ENCODE results near the gene JARID2.

Gene JARID2

DNA sequence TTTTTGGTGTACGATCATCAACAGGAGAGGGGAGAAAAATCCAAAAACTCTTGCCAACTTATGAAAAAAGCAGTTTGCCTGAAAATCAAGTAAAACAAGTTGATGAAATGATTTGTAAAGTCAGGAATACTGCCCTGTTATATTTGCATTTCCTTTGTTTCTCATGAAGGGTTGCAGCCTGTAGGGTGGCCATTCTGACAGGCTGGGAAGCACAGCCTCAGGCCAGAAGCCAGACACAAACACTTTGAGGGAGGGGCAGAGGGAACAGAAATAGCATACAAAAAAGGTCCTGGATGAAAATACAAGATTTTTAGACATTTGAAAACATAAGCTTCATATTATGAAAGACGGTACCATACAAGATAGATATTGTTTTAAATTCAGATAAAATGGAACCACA, 307.2 kb downstream of the JARID2 start:
- in situ Hi-C loops (cut with HindIII; ENCODE audit: low sequenced_read_pairs), result loop anchor here (5.0 kb wide), 1 partner anchor 39 kb away; no protein-coding TSS in a partner anchor

DNA sequence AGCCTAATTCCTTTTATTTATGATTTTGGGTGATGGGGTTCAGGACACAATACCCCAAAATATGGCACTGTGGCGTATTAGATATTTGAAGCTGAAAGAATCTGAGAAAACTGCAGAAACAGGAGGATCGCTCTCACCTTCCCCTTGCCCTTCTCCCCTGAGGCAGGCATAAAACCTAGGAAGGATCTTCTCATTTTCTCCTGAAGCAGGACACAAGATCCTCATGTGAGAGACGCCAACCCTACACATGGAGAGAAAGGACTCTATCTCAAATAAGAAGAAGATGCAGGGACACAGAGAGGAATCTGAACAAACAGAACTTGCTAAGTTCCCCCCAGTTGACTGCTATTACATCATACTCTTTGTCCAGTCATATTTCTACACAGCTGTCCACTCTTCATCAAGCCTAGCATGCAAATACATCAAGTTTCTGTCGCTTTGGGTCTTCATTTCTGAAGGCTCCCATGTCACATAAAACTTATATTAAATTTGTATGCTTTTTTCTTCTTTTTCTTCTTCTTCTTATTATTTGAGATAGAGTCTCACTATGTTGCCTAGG, 307.9 kb downstream of the JARID2 start:
- in situ Hi-C loops (cut with HindIII; ENCODE audit: low sequenced_read_pairs), result loop anchor here (5.0 kb wide), 1 partner anchor 38 kb away; no protein-coding TSS in a partner anchor

DNA sequence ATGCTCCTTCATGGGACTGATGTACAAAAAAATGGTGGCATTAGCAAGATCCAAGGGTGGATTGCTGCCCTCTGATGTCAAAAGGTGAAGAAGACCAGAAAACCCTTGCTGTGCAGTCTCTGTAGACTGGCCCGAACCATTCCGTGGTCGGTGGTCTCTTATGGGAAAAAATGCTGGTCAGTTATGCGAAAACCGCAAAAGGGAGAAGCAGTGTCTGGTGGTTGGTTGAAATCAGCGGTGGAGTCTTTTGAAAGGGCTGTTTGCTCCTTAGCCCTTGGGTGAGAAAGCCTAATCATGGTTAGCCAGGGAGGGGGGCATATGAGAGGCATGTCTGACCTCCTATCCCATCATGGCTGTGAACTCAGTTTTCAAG, 308.8 kb downstream of the JARID2 start:
- in situ Hi-C loops (cut with HindIII; ENCODE audit: low sequenced_read_pairs), result loop anchor here (5.0 kb wide), 1 partner anchor 38 kb away; no protein-coding TSS in a partner anchor

GRCh38 chr6:15555101-15556038, 309.5 kb downstream of the JARID2 start:
- in situ Hi-C loops (cut with HindIII; ENCODE audit: low sequenced_read_pairs), result no loop called here

DNA sequence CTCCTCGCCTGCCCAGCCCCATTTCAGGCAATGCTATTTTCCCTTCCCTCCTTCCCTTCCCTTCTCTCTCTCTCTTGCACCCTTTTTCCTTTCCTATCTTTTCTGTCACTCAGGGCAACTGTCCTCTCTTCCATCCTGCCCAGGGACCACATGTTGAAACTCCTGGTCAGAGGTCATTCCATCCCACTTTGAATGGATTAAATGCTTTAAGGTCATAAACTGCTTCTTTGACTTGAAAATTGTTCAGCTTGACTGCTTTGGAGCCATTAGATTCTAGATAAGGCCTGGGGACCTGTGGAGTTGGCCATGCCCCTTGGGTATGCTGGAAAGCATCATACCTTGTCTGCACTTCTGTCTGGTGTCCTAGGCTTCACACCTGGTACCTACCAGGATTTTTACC, 310.8 kb downstream of the JARID2 start:
- in situ Hi-C loops (cut with HindIII; ENCODE audit: low sequenced_read_pairs), result no loop called here

- in situ Hi-C loops (cut with HindIII; ENCODE audit: low sequenced_read_pairs), result no loop called here
Observed at GRCh38 chr6:15557174-15557573, 311.3 kb downstream of the JARID2 start.

DNA sequence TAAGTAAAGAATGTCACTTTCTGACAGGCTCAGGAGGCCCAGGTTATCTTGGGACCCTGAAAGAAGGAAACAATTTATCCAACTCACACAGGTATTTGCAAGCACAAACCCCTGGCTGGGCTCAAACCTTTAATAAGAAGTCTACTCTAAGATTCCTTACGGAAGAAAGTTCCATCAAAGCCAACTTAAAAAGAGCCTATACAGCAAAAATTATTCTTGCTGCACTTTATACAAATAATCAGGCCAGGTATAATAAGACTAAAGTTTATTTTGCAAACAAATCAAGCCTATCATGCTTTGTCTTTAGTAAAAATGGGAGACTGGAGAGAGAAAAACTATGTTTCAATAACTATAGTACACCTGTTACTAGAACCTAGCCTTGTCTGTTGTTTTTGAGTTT, 314.8 kb downstream of the JARID2 start:
- in situ Hi-C loops (cut with HindIII; ENCODE audit: low sequenced_read_pairs), result no loop called here

DNA sequence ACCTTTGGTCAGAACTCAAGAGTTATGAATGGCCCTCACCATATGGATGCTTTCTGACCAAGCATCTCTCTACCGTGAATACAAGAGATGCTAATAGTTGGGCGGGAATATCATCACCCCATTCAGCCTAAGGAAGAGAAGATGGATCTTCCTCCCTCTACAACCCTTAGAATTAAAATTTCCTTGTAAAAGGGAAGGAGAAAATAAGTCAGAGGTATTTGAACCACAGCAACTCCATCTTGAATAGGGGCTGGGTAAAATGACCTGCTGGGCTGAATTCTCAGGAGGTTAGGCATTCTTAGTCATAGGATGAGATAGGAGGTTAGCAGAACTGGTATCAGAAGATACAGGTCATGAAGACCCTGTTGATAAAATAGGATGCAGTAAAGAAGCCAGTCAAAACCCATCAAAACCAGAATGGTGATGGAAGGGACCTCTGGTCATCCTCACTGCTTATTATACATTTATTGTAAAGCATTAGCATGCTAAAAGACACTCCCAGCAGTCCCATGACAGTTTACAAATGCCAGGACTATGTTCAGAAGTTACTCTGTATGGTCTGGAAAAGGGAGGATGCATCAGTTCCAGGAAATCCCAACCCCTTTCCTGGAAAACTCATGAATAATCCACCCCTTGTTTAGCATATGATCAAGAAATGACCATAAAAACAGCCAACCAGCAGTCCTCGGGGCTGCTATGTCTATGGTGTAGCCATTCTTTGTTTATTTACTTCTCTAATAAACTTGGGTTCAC, 315.8 kb downstream of the JARID2 start:
- in situ Hi-C loops (cut with HindIII; ENCODE audit: low sequenced_read_pairs), result no loop called here

DNA sequence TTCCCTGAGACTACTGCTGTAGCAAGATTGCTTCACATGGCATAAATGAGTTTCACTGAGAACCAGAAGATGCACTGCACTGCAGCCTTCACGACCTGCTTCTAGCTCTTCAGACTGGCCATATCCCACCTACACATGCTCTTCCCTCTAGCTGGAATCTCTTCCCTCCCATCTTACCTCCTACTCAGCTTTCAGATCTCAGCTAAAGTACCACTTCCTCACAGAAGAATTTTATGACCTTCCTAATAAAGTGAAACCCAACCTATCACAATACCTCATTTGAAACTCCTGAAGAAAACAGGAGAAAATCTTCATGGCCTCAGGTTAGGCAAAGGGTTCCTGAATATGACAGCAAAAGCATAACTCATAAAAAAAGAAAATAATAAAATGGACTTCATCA, 317.1 kb downstream of the JARID2 start:
- in situ Hi-C loops (cut with HindIII; ENCODE audit: low sequenced_read_pairs), result no loop called here

DNA sequence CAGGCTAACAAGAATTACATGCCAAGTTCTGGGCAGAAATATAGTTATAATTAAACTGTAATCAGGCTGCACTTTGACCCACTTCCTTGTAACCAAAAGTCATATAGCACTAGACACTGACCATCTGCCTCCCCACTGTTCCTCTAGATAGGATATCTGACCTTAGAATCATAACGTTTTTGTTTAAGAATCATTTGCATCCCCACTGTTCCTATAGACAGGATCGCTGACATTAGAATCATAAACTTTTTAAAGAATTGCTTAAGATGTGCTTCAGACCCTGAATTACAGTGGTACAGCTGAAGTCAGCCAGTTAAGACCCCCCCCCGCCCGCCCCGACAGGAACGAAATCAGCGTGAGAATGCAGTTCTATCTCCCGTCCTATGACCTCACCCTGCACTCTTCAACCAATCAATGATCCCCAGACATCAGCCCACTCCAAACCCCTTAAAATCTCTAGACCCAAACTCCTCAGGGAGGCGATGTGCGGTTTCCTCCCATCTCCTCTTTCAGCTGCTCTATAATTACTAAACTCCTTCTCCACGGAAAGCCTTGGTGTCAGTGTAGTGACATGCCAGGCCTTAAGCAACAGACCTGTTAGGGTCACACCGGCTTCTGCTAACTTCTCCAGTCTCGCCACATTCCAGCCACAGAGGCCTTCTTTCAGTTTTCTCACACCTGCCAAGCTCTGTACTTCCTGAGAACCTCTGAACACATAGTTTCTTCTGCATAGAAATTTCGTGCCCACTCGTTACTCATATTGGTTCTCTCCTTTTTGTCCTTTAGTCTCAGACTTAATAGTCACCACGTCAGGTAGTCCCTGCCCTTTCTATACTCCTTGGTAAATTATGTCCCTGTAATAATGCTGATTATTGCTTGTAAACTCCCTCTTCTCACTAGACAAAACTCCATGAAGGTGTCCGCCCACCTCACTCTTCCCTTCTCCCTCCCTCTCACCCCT, 323.4 kb downstream of the JARID2 start:
- in situ Hi-C loops (cut with HindIII; ENCODE audit: low sequenced_read_pairs), result no loop called here

DNA sequence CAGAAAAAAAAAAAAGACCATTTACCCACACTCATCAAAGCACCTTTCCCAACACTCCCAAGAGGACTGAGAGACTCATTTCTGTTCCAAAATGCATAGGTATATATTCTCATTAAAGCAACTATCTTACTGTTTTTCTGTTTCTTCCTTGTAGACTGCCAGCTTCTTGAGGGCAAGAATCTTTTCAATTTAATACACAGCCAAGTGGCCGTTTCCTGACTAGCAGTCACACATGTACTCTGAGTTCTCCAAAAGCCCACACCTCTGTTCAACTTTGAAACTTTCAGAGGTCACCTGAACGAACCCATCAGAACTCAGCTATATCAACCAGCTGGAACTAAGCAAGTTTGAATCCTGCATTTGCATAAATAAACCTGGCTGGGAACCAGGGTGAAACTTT, 324.3 kb downstream of the JARID2 start:
- in situ Hi-C loops (cut with HindIII; ENCODE audit: low sequenced_read_pairs), result no loop called here

All from DLD1 (cell line).